NT2/D1 (cell line): ENCODE data around the gene CYLC2.

Experiments used
- SUZ12 ChIP-seq: IDR thresholded peaks from 2 replicates; pipeline ENCODE4 v1.6.1; 2011; ENCODE audit not compliant: insufficient read length, insufficient read depth; ENCODE audit errors: extremely low read depth
- YY1 ChIP-seq: IDR thresholded peaks from 2 replicates; pipeline ENCODE4 v1.6.1; 2011; ENCODE audit not compliant: insufficient read length, insufficient read depth
- ZNF274 ChIP-seq: IDR thresholded peaks from 2 replicates; pipeline ENCODE4 v1.6.1; 2011; ENCODE audit warnings: mild to moderate bottlenecking, low read depth, low read length

GRCh38 chr9:102966999-102967398 lies 28.1 kb upstream of the CYLC2 start:
- TF ChIP-seq YY1 (no peak), ZNF274 (no peak), SUZ12 (no peak)
